TTC549 (cell line): ENCODE data around the gene PAH.

Experiments
- FAIRE-seq: peaks from 2 replicates; lab custom pipeline; 2012; peaks lifted over from hg19 to GRCh38; lab: Jason Lieb, UNC

PAH gene

DNA sequence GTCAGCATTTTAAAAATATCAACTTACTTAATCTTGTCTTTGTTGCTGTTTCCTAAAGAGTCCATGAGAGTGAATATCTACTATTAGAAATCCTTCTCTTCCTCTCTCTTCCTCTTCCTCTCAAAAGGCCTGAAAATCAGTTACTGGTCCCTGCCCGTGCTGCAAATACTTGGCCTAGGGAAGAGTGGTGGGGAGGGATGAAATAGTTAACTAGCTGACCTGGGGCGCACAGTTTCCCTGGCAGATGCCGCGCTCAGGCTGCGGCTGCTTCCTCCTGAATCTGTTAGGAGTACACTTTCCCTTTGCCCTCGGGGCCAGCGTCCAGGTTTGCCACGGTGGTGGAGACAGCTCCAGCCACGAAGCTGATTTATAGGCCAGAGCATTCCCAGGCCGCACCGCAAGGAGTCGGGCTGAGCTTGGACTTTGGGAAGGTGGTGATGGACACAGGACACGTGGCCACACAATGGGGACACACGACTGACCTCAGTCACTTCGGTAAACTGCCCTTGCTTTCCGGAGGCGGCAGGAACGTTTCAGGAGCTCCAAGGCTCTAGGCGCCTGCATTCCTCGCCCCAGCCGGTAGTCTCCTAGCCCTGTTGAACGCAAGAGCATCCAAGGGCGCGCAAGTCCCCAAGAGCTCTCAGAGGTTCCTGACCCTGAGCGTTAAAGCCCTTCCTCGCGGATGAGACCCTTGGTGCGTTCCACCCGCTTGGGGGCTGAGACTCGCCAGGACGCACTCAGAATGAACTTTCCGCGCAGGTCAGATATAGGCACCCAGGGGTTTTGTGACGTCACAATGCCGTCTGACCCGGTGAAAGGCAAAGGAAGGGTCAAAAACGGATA is 33.3 kb upstream of the PAH start:
- no peak for FAIRE-seq

DNA sequence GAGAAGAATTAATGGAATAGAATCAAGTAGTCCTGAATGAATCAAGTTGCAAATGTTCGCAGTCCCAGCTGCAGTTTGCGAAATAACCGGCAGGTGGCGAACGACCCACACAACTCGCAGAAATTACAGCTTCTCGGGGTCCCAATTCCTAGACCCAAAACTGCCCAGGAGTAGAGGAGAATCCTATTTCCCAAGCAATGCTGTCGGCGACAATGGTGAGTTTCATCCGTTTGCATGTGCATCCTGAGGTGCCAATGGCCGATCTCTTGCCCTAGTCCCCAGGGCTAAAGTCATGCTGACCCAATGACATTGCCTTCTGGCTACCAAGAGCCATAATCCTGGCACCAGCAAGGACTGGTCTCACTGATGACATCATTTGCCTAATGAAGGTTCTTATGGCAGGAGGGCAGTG is 31.9 kb upstream of the PAH start:
- FAIRE-seq, result no peak

DNA sequence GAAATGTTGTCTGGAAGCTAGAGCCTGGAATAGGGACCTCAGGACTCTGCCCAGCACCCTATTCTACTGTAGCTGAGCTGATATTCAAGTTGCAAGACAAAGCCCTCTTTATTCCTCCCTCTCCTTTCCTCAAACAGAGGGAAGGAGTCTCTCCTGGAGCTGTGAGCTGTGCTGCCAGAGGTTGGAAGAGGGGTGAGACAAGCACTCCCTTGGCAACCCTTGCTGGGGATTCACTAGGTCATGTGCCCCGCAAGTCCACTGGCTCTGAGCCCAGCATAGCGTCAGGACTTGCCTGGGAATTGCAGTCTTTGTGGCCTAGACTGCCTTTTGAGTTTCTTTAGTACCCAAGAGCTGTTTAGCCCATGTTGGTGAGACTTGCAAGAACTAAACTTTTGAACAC is 29.0 kb upstream of the PAH start:
- no peak for FAIRE-seq

DNA sequence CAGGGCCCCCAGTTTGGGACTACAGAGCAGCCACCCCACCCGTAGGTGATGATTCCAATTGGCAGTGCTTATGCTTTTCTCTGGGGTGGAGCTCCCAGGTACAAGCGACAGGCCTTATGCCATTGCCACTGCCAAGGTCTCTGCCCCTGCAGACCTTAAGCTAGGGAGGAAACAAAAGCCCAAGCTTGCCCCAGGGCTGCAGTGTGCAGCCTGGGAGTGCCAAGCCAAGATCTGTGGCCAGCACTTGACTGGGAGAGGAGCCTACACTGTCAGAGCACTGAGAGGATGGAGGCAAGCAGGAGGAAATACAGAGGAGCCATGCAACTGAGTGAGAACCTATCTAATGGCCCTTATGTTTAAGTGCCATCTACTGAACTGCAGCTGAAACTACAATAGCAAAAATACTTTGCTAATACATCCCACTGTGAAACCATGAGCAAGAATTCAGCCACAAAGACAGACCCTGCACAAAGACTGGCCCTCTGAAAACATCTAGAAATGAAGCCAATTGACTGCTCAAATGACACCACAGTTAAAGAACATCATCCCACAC is 22.7 kb upstream of the PAH start:
- no peak for FAIRE-seq

DNA sequence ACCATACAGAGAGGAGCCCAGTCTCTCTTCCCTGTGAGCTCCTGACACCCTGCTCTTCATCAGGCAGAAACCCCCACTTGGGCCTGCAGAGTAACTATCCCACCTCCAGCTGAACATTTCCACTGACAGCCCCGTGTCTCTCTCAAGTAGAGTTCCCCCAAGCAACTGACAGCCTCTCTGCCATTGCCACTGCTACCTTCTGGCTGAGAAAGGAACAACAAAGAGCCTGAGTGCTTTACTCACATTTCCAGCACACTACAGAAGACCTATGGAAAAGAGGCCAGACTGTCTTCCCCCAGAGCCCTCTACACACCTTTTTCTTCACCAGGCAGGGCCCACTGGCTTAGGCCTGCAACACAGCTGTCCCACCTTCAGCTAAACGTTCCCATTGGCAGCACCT is 22.0 kb upstream of the PAH start:
- no peak for FAIRE-seq

DNA sequence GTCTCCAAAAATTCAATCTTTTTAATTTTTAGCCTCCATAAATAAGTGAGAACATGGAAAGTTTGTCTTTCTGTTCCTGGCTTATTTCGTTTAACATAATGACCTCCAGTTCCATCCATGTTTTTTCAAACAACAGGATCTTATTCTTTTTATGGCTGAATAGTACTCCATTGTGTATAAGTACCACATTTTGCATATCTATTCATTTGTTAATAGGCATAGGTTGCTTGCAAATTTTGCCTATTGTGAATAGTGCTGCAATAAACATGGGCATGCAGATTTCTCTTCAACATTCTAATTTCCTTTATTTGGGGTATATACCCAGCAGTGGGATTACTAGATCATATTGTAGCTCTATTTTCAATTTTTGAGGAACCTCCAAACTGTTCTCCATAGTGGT is 16.1 kb upstream of the PAH start:
- no peak for FAIRE-seq

DNA sequence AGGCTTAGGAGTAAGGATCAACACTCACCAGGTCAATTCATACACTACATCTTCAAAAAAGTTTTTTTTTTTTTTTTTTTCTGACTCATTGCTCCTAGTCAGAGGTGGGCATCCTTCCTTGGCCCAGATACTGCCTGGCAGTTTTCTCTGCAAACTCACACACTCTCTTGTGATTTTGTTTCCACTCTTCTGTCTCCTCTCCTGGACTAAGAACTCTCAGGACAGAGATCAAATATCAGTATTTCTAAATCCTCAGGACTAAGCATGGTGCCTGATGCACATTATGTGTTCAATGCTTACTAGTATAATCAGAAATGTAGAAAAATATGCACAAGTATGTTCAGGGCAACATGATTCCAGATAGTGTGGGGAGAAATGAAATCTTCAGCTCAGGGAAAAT is 10.2 kb upstream of the PAH start:
- FAIRE-seq, result no peak

DNA sequence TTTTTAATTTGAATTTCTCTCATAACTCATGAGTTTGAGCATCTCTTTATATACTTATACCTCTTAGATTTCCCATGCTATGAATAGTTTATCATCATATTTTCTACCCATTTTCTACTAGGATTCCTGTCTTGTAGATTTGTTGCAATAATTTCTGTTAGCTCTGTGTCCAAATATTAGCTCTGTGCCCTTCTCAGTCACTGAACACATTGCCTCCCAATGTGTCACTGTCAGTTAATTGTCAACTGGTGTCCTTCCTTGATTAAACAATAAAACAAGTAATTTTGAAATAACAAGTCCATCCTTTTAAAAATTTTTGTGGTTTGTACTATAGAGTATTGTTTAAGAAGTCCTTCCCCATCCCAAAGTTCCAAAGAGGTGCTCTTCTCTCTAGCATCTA is 4.2 kb upstream of the PAH start:
- FAIRE-seq, result no peak

DNA sequence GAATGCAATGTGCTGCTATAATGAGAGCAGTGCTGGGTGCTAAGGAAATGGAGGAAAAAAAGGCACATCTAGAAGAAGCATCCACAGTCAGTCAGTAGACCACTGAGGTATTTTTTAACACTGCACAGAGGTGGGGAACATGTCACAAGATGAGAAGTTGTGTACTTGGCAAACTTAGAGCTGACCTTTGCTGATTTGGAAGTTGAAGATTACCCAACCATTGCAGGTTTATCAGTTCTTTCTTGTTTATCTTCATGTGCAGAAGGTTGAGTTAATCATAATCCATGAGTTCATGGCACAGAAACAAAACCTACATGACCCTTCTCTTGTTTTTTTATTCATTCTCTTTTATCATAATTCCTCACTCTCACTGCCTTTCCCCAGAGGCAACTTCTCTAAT is 3.2 kb upstream of the PAH start:
- no peak for FAIRE-seq

DNA sequence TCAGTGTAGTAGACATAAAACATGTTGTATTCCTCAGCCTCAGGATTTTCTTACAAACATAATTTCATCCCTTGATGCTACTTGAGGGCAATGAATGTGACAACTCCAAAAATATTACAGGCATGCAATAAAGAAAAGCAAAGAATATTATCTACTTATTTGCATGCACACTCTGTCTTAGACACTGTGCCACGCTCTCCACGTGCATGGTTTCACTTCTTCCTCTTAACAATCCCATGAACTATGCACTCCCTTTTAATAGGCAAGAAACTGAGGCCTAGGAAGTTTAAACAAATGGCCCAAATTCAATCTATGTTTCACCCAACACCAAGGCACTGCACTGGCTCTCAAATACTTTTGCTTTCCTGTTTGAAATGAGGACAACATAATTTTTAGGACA is 1.8 kb upstream of the PAH start:
- FAIRE-seq, result no peak

DNA sequence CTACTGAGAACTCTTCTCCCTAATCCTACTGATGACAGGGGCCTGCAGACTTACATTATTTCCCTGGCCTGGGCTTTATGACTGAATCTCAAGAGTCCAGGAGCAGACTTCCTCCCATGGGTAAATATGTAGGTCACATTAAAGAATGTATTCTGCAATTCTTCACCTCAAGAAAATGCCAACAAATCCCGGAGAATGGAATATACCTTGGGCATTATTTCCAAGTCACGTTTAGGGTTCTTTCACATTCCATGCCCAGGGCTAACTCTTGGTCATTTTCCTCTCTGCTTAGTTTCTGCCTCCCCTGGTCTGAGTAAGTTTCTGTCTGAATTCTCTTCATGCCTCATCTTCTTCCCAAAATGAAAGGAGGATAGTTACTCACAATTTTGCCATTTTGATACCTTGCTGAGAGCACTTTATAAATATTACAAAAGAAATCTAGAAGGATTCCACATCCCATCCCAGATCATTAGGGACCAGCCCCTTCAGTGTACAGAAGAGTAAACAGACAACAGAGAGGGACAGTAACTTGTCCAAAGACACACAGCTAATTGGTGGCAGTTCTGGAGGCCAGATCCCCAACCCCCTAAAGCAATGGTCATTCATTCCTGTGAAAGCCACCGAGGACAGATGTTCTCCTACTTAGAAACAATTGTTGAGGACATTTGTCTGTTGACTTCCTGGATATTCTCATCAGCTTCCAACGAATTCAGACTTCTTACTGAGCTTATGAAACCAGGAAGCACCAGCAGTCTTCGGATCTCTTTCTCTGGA is 605 bp downstream of the PAH start:
- no peak for FAIRE-seq

DNA sequence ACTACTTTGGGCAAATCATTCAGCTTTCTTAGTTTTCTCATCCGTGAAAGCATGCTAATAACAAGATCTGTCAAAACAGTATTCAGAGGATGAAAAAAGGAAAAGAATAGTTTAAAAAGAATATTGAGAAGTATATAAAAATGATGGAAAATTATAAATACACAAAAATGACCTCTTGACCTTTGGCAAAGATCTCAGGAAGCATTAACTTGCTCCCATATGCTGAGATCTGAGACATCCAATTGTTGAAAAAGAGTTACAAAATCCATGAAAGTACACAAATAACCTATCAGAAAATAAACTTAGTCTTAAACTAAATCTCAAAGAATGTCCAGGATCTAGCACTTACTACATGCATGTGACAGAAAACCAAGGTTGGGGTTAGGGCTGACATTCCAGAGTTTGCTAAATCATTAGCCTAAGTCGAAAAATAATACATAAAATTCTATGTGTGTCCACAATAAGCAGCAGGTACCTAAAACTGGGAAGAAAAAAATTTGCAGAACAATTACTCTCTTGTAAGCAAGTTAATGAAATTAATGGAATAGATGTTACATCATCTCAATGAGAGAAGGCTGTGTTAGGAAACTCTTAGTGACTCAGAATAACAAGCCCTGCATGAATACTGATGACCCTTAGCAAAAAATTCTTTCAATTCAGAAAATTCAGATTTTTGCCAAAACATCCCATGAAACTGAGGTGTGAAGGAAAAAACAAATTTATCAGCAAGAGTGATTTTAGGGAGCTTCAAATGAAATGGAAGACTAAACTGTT is 3.4 kb downstream of the PAH start:
- FAIRE-seq, result no peak

DNA sequence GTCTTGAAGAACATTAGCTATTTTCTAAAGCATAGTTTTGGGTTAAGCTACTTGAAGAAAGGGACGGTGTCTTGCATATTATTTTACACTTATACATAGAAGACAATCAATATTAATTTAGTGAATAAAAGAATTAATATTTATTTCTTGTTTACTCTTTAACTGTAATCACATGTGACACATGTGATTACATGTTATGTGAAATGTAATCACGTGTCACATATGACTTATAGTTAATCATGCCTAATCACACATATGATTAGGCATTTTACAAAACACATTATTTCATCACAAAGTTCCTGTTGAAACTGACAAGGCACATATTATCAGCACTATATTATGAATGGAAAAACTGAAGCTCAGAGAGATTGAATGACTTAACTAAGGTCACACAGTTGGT is 4.8 kb downstream of the PAH start:
- FAIRE-seq, result no peak

DNA sequence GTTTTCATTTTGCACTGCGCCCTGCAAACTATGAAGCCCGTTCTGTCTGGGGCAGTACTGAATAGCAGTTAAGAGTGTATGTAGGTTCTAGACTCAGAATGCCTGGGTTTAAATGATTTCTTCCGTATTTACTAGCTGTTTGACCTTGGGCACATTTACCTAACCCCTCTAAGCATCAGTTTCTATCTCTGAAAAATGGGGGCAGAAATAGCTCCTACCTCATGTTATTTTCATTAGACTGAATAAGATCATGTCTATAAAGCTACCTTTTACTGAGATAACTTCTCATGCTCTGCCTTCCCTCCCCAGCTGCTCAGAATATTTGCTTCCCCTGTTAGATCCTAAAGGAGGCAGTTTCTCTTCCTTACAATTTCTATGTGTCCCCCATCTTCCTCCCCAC is 5.7 kb downstream of the PAH start:
- FAIRE-seq, result no peak

DNA sequence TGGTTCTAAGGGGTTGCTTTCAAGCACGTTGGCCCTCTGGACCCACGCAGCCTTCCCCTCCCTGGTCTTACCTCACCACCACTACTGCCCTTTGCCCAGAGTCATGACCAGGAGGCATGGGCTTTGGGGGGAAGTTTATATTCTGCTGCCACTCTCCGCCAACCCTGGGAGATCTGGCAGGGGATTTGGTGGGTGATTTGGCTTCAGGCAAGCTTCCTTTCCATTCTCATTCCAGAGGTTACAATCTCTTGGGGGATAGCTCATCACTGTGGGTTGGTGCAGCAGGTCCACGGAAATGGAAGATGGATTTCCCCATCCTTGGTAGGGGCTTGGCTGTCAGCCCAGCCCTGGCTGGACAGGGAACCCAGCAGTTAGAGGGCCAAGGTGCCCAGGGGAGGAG is 6.3 kb downstream of the PAH start:
- FAIRE-seq, result no peak

DNA sequence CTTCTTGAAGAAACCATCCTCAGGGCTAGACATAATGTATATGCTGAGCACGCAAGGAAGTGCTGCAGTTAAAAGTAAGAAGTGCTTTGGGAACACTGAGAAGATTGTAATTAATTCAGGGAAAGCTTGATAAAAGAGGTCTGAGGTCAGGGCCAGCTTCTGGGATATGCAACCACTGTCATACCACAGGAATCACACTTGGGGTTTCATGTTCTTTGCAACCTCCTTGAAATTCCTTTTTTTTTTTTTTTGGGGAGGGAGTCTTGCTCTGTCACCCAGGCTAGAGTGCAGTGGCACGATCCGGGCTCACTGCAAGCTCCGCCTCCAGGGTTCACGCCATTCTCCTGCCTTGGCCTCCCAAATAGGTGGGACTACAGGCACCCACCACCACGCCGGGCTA is 6.9 kb downstream of the PAH start:
- no peak for FAIRE-seq

DNA sequence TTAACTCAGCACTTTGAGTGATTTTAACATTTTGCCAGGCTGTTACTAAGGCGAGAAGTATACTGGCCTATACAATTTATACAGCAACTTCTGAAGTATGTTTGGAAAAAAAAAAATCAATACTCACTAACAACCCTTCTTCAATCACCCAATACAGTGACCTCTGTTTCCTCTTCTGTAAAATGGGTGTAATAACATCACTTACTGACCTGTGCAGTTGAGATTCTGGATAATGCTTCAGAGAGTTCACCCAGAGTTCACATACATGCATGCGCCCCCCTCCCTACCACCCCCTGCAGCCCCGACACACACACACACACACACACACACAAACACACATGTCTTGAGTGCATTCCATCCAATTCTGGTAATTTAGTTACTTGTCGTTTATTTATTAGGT is 9.1 kb downstream of the PAH start:
- FAIRE-seq, result no peak

DNA sequence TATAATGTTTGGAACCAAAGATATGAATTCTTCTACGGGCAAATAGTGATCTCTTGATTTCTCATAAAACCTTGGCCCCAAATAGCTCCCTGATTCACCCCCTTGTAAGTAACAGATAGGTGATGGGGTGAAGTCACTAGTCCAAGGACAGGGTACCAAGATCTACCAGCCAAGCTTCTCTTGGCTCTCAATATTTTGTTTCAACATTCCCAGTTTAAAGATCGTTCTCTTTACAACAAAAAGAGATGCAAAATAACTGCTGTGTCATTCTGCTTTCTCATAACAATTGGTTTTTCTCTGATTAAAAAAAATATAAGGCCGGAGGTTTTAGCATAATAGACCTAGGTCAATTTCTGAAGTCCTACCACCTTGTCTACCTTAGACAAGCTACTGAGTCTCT is 11.8 kb downstream of the PAH start:
- no peak for FAIRE-seq

DNA sequence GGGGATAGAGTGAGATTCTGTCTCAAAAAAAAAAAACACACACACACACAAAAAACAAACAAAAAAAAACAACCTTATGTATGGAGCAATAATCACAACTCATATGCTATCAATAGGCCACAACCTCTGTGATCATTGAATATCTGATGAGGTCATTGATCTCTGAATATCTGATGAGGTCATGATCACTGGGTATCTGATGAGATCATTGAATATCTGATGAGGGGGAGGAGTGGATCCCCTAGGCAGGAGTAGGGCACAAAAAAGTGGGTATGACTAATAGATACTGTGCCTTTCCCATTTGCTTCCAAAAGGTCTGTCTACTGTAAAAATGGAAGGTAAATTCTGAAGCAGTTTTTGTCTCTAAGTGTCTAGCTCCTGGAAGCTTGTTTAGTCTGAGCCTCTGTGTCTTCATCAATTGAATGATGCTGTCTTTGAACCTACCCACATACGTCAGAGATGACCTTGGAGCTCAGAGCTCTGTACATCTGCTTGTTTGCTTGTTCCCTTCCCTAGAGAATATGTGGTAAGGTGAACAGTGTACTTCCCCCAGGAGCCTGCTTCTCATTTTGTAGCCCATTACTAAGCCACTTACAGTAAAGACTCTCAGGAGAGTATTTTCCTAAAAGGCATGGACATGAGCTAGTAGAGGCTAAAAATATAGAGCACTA is 13.6 kb downstream of the PAH start:
- FAIRE-seq, result no peak

DNA sequence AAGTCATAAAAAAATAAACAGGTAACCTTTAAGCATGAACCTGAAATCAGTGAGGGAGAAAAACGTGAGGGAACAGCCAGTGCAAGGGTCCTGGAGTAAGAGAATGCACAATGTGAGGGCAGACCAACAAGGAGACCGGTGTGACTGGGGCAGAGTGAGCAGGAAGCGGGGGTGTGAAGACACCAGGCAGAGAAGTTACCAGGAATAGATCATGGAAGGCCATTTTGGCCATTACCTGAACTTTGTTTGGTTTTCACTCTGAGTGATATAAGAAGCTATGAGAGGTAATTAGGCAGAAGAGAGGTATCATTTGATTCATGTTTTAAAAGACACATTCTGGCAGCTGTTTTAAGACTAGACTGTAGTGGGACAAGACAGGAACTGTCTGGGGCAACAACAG is 15.0 kb downstream of the PAH start:
- no peak for FAIRE-seq

DNA sequence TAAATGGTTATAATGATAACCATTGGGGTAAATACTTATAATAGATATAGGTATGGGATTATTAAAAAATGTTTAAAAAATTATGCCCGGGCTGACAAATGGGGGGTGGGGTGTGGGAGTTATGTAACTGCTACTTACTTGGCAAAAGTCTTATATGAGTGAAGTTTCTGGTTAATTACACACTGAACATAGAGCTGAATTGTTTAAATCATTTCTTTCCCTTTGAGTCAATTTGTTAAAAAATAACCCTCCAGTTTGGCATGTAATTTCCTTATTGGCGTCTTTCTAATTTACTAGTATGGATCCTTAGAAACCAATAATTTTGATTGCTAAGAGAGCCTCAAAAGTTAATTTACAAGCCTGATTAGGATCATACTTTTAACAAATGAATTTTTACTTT is 16.7 kb downstream of the PAH start:
- no peak for FAIRE-seq

DNA sequence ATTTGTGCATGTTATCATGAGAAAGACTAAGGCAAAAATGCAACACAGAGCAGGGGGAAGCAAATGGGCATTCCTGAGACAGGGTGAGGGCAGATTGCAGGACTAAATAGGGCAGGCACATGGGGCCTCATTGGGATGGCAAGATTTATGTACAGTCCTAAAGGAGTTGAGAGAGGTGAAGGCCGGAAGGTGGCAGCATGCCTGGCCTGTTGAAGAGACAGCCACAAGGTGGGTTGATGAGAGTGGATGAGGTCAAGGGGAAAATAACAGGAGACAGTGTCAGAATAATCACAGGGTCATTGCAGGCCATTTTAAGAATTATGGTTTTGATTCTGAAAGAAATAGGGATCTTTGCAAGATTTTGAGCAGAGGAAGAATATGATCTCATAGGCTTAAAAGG is 21.0 kb downstream of the PAH start:
- no peak for FAIRE-seq
